Tibial artery (tissue), 4 donors: ENCODE measurements around the gene ARL15.

Experiments
- DNase-seq, 2 donors: peaks; one replicate each; pipeline ENCODE4 v3.0.0-alpha.2; 2019
- H3K27ac ChIP-seq, 2 donors: fragments of 200-600 bp; sonication (generic) in 1 of 2; 1 replicate in 1 of 2; 2 replicates in 1 of 2; pipeline ENCODE4 v1.5.1; 2018 to 2019; ENCODE audit warnings: mild to moderate bottlenecking in 1 of 2
- H3K27me3 ChIP-seq, 2 donors: fragments of 200-600 bp; sonication (generic) in 1 of 2; one replicate each; pipeline versions ENCODE4 v1.5.1 to v1.6.0; 2016 to 2019
- H3K36me3 ChIP-seq, 3 donors: fragments of 200-600 bp; sonication (generic) in 2 of 3; one replicate each; pipeline ENCODE4 v1.5.1; 2016 to 2019; ENCODE audit warnings: mild to moderate bottlenecking in 2 of 3
- H3K4me1 ChIP-seq, 4 donors: fragments of 200-600 bp; sonication (generic) in 2 of 4; 1 replicate in 3 of 4; 2 replicates in 1 of 4; pipeline ENCODE4 v1.5.1; 2016 to 2019
- H3K4me3 ChIP-seq, 2 donors: fragments of 200-600 bp; sonication (generic) in 1 of 2; 1 replicate in 1 of 2; 2 replicates in 1 of 2; pipeline ENCODE4 v1.5.1; 2018 to 2019; ENCODE audit warnings: mild to moderate bottlenecking in 2 of 2
- H3K9me3 ChIP-seq, 3 donors: fragments of 200-600 bp; sonication (generic) in 1 of 3; one replicate each; pipeline ENCODE4 v1.5.1; 2016 to 2019
- intact Hi-C: fragments of 100-400 bp; cut with DNase I; formaldehyde crosslinking; loops from one replicate; pipeline ENCODE4 v1.15.0; 2023; ENCODE audit warnings: low total_unique reads
- TF ChIP-seq, protein P1 (sequence below), 2 experiments: fragments of 200-600 bp in 1 of 2; fragments of 450-650 bp in 1 of 2; IDR thresholded peaks; one replicate each; pipeline ENCODE4 v1.5.1; 2017 to 2019; ENCODE audit warnings: antibody characterized with exemption in 2 of 2, mild to moderate bottlenecking in 1 of 2, moderate library complexity in 1 of 2

ARL15 gene

DNA sequence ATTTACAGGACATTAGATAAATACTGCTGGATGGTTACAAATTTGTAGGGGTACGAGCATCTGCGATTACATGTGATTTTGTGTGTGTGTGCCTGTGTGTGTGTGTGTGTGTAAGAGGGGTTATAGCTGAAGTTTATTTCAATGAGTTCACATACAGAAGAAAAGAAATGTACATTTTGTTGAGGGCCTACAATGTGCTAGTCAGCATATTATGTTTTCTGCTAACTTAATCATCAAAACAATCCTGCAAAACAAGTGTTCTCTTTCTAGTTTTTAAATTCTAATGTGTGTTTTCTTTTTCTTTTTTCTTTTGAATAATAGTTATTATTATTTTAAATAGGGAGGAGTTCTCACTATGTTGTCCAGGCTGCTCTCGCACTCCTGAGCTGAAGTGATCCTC lies 305.7 kb downstream of the ARL15 start:
- H3K27me3 ChIP-seq, result no peaks in the 10 kb centered on the region
- DNase-seq, result no peak
- no peak overlapping the region for H3K27ac ChIP-seq
- no peaks in the 10 kb centered on the region for H3K9me3 ChIP-seq
- peaks cover 0 to 15% (median 0%) of the 10 kb centered on the region in 4 donors for H3K4me1 ChIP-seq
- intact Hi-C loops, result no loop called here
- H3K4me3 ChIP-seq, result no peak overlapping the region
- TF ChIP-seq, protein P1, sequence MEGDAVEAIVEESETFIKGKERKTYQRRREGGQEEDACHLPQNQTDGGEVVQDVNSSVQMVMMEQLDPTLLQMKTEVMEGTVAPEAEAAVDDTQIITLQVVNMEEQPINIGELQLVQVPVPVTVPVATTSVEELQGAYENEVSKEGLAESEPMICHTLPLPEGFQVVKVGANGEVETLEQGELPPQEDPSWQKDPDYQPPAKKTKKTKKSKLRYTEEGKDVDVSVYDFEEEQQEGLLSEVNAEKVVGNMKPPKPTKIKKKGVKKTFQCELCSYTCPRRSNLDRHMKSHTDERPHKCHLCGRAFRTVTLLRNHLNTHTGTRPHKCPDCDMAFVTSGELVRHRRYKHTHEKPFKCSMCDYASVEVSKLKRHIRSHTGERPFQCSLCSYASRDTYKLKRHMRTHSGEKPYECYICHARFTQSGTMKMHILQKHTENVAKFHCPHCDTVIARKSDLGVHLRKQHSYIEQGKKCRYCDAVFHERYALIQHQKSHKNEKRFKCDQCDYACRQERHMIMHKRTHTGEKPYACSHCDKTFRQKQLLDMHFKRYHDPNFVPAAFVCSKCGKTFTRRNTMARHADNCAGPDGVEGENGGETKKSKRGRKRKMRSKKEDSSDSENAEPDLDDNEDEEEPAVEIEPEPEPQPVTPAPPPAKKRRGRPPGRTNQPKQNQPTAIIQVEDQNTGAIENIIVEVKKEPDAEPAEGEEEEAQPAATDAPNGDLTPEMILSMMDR (IDR thresholded peaks at IDR 0.05), result no peak
- H3K36me3 ChIP-seq, result no peaks in the 10 kb centered on the region

DNA sequence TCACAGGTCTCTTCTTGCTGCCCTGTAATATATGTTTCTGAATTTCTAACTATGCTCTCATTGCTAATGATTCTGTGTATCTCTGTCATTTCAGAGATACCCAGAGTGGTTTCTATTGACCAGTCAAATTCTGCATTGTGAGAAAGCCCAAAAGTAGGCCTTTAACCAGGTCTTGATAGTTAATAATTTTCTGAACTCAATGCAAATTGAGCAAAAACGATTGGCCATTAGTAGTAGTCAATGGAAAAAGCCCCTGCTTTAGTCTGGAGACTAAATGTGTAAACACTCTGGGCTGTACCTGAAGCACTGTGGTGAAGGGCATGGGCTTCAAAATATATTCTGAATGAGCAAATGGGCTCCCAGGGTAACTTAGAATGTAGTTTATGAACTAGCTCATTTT lies 307.6 kb downstream of the ARL15 start:
- no peaks in the 10 kb centered on the region for H3K9me3 ChIP-seq
- no peak for DNase-seq
- peaks cover 0 to 15% (median 0%) of the 10 kb centered on the region in 4 donors for H3K4me1 ChIP-seq
- H3K27me3 ChIP-seq, result no peaks in the 10 kb centered on the region
- intact Hi-C loops, result no loop called here
- H3K27ac ChIP-seq, result no peak overlapping the region
- TF ChIP-seq, protein P1 (IDR thresholded peaks at IDR 0.05), result no peak
- H3K4me3 ChIP-seq, result no peak overlapping the region
- no peaks in the 10 kb centered on the region for H3K36me3 ChIP-seq

DNA sequence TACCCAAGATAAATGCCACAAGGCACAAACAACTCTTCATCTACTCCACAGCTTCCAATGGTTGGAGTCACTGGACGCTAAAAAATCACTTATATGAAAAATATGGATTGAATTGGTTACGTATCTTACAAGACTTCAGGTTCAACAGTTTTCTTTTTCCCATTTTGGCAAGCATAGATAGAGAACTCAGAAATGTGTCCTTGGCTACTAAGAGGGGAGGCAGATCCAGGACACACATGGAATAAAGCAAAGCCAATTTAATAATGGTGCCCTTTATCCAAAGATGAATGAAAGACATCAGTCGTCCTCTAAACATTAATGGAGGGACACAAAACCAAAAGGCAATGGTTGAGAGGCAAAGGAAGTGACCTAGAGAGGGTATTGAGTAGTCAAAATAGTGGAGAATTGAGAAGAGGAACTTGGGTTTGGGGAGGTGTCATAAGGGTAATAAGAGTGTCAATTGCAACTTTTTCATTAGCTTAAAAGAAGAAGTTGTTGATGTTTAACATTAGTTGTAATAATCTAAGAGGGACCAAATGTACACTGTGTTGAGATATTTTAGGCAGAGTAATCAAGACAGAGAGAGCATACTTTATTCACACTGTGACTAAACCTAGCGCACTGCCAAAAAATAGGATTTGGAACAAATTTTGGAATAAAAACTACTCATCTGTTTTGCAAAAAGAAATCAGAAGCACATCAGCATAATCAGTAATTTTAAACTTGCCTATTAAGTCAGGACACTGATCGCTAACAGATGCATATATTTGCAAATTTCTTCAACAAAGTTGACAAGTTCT lies 308.2 kb downstream of the ARL15 start:
- H3K4me3 ChIP-seq, result no peak overlapping the region
- intact Hi-C loops, result no loop called here
- H3K4me1 ChIP-seq, result peaks cover 0 to 15% (median 0%) of the 10 kb centered on the region in 4 donors
- H3K27me3 ChIP-seq, result no peaks in the 10 kb centered on the region
- H3K36me3 ChIP-seq, result no peaks in the 10 kb centered on the region
- TF ChIP-seq, protein P1 (IDR thresholded peaks at IDR 0.05), result no peak
- no peak overlapping the region for H3K27ac ChIP-seq
- DNase-seq, result no peak
- no peaks in the 10 kb centered on the region for H3K9me3 ChIP-seq

- H3K36me3 ChIP-seq, result no peaks in the 10 kb centered on the region
- intact Hi-C loops, result no loop called here
- H3K9me3 ChIP-seq, result no peaks in the 10 kb centered on the region
- TF ChIP-seq, protein P1 (IDR thresholded peaks at IDR 0.05), result no peak
- no peaks in the 10 kb centered on the region for H3K27me3 ChIP-seq
- no peak overlapping the region for H3K27ac ChIP-seq
- peaks cover 0 to 15% (median 0%) of the 10 kb centered on the region in 4 donors for H3K4me1 ChIP-seq
- no peak overlapping the region for H3K4me3 ChIP-seq
- DNase-seq, result no peak
Observed at GRCh38 chr5:54000011-54000410, 310.4 kb downstream of the ARL15 start.

GRCh38 chr5:53997736-53998627 lies 312.4 kb downstream of the ARL15 start:
- no peak for DNase-seq
- H3K36me3 ChIP-seq, result no peaks in the 10 kb centered on the region
- H3K4me1 ChIP-seq, result peaks cover 0 to 15% (median 0%) of the 10 kb centered on the region in 4 donors
- H3K27ac ChIP-seq, result no peak overlapping the region
- no peaks in the 10 kb centered on the region for H3K9me3 ChIP-seq
- no peaks in the 10 kb centered on the region for H3K27me3 ChIP-seq
- TF ChIP-seq, protein P1 (IDR thresholded peaks at IDR 0.05), result no peak
- intact Hi-C loops, result no loop called here
- H3K4me3 ChIP-seq, result no peak overlapping the region
